Measurements from ENCODE around the gene PLRG1.
"Not testable (repeated sequence)": the region's sequence is repeated elsewhere in the genome, so short reads cannot be mapped to it uniquely, and the experiment has no call there.

PLRG1 gene

GRCh38 chr4:154549894-154550790, at the start of gene PLRG1:
PLRG1 (minus strand) TSS chr4:154550400; CDS start chr4:154550308, 92 bp downstream.
- TF ChIP-seq JUND (IDR thresholded peaks at IDR 0.05; ENCODE audit: low read depth) = no peak
- DNase-seq (ENCODE audit: low read depth in 1 of 2, low spot score in 1 of 2) = peak; percentile 45 to 92
- in situ Hi-C loops (cut with HindIII; ENCODE audit: low pct_unique_long_range_greater_than_20kb, low sequenced_read_pairs) = no loop called here

DNA sequence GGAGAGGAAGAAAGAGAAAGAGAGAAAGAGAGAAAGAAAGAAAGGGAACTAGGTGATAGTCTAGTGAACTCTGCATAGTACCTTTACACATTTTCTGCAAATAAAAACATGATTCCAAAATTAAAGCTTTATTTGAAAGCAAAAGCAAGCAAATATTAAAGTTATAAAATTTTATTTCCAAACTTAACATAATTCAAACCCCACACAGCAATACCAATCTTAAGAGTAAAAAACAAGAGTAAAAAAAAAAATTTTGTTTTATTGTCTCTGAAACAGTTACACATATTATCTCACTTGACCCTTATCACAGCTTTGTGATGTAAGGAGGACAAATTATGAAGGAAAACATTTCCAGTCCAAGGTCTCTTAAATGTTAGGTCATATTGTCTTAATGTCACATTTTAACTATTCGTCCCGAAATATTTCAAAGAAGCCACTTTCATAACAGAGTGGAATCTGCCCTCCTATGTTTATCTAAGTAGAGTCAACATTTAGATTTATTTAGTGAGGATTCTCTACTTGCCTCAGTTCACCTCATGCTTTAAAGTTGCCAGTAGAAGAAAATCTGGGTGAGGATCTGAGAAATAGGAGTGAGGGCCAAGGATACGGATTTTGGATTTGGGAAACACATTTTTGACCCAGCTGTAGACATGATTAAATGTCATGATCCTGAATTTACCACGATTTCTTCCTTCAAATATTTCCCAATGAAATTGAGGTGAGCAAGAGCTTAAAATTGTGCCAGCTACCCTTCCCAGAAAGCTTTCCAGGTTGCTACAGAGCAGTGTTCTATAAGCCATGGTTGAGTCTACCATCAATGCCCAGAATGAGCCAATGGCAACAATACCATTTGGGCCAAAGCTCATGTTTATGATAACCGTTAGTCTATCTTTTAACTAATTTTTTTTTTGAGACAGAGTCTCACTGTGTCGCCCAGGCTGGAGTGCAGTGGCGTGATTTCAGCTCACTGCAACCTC, 47.9 kb upstream of the PLRG1 start:
- TF ChIP-seq JUND (IDR thresholded peaks at IDR 0.05; ENCODE audit: low read depth) = no peak
- in situ Hi-C loops (cut with HindIII; ENCODE audit: low pct_unique_long_range_greater_than_20kb, low sequenced_read_pairs) = no loop called here
- no peak for DNase-seq (ENCODE audit: low read depth in 1 of 2, low spot score in 1 of 2)

- DNase-seq (ENCODE audit: low read depth in 1 of 2, low spot score in 1 of 2); in situ Hi-C loops (cut with HindIII; ENCODE audit: low pct_unique_long_range_greater_than_20kb, low sequenced_read_pairs): not testable (repeated sequence)
Observed at GRCh38 chr4:154597281-154597680, 47.1 kb upstream of the PLRG1 start.

- in situ Hi-C loops (cut with HindIII; ENCODE audit: low pct_unique_long_range_greater_than_20kb, low sequenced_read_pairs) = no loop called here
- peak in 1 of 2 experiments; percentile 59 for DNase-seq (ENCODE audit: low read depth in 1 of 2, low spot score in 1 of 2)
- TF ChIP-seq JUND (IDR thresholded peaks at IDR 0.05; ENCODE audit: low read depth) = no peak
Observed at GRCh38 chr4:154595807-154596206, 45.6 kb upstream of the PLRG1 start.

DNA sequence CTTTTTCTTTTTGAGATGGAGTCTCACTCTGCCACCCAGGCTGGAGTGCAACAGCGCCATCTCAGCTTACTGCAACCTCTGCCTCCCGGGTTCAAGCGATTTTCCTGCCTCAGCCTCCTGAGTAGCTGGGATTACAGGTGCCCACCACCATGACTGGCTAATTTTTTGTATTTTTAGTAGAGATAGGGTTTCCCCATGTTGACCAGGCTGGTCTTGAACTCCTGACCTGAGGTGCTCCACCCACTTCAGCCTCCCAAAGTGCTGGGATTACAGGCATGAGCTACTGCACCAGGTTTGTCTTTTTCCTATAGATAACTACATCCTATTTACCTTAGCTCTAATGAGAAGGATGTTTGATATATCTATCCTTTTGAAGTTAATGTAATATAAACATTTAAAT, 44.1 kb upstream of the PLRG1 start:
- DNase-seq (ENCODE audit: low read depth in 1 of 2, low spot score in 1 of 2); in situ Hi-C loops (cut with HindIII; ENCODE audit: low pct_unique_long_range_greater_than_20kb, low sequenced_read_pairs): not testable (repeated sequence)

- no peak for DNase-seq (ENCODE audit: low read depth in 1 of 2, low spot score in 1 of 2)
- in situ Hi-C loops (cut with HindIII; ENCODE audit: low pct_unique_long_range_greater_than_20kb, low sequenced_read_pairs) = no loop called here
- TF ChIP-seq JUND (IDR thresholded peaks at IDR 0.05; ENCODE audit: low read depth) = no peak
Observed at GRCh38 chr4:154593868-154594267, 43.7 kb upstream of the PLRG1 start.

- no peak for DNase-seq (ENCODE audit: low read depth in 1 of 2, low spot score in 1 of 2)
- in situ Hi-C loops (cut with HindIII; ENCODE audit: low pct_unique_long_range_greater_than_20kb, low sequenced_read_pairs) = no loop called here
Observed at GRCh38 chr4:154591890-154592289, 41.7 kb upstream of the PLRG1 start.

GRCh38 chr4:154590329-154591006, 40.3 kb upstream of the PLRG1 start, which contains the start of gene FGA:
FGA (minus strand) TSS chr4:154590742; CDS start chr4:154590687, 55 bp downstream.
- no peak for TF ChIP-seq JUND (IDR thresholded peaks at IDR 0.05; ENCODE audit: low read depth)
- DNase-seq (ENCODE audit: low read depth in 1 of 2, low spot score in 1 of 2) = no peak
- in situ Hi-C loops (cut with HindIII; ENCODE audit: low pct_unique_long_range_greater_than_20kb, low sequenced_read_pairs) = no loop called here

More at GRCh38 chr4:154591890-154592289, 41.7 kb upstream of the PLRG1 start:
- no peak for TF ChIP-seq JUND (IDR thresholded peaks at IDR 0.05; ENCODE audit: low read depth)

DNA sequence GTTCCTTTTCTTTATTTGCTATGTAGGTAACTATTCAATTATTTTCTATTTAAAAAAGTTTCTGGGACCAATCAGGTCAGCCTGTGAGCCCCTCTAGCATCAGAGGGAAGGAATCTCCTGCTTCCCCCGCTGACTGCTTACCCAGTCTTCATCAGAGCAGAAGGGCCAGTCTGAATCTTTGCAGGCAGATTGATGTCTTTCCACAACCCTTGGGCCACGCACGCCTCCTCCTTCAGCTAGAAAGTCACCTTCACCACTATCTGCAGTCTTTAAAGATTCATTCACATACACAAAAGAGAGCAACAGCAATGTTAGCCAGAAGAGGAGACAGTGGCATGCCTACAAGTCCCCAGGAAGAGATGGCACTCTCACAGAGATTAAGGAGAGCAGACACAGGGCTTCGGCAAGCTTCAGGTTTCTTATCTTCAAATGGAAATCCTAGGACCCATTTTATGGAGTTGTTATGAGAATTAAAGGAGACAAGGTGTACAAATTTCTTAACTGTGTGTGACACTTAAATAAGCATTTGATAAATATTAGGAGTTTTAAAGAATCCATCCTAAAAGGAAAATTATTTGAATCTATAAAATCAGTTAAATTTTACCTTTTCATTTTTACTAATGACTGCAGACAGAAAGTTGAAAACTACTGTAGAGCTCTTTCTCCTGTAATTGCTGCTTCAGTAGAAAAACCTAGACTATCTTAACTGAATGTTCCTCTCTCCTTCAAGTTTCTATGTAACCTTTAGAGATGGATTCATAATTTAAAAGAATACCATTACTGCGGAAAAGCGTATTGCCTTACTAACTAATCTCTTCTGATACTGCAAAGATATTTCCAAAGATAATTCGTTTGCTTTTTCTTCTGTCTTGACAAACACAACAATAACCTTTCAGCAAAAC, 39.3 kb upstream of the PLRG1 start:
- in situ Hi-C loops (cut with HindIII; ENCODE audit: low pct_unique_long_range_greater_than_20kb, low sequenced_read_pairs) = no loop called here
- no peak for DNase-seq (ENCODE audit: low read depth in 1 of 2, low spot score in 1 of 2)
- no peak for TF ChIP-seq JUND (IDR thresholded peaks at IDR 0.05; ENCODE audit: low read depth)

DNA sequence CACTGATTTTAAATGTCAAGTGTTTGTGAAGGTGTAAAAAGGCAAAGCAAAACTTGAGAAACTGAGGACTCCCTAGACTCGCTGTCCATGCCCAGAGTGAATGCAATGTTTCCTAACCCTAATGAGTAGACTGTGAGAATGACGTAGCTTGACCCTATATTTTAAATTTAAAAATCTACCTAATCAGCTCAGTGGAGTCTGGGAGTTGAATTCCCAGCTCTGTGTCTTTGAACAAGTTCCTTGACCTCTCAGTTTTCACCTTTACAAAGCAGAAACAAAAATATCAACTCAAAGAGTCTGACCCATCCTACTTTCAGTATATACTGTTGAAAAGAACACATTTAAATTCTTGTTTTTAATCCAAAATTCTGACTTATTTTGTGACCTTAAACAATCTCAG, 38.0 kb upstream of the PLRG1 start:
- in situ Hi-C loops (cut with HindIII; ENCODE audit: low pct_unique_long_range_greater_than_20kb, low sequenced_read_pairs) = no loop called here
- no peak for TF ChIP-seq JUND (IDR thresholded peaks at IDR 0.05; ENCODE audit: low read depth)
- no peak for DNase-seq (ENCODE audit: low read depth in 1 of 2, low spot score in 1 of 2)

DNA sequence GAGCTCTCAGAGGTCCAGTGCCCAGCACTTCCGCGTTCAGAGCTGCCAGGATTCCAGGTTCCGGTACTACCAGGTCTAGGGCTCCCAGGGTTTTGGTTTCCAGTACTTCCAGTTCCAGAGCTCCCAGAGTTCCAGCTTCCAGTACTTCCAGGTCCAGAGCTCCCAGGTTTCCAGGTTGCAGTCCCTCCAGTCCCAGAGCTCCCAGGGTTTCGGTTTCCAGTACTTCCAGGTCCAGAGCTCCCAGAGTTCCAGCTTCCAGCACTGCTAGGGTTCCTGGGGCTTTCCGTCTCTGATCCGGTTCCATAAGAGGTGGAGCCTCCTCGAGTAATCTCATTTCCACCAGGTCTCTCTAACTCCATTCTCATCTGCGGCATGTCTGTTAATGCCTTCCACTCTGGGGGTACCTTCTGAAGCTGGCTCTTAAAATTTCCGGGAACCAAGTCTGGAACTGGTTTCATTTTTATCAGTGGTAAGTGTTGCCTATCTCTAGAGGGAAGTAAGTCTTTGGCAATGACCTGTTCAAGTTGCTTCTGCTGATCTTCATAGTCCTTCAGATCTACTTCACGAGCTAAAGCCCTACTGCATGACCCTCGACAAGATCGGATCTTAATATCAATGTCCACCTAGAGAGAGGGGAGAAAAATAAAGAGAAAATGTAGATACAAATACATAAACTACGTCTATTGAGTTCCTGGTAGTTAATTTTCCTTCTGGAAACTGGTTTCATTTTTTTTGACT, 36.3 kb upstream of the PLRG1 start:
- no peak for TF ChIP-seq JUND (IDR thresholded peaks at IDR 0.05; ENCODE audit: low read depth)
- no peak for DNase-seq (ENCODE audit: low read depth in 1 of 2, low spot score in 1 of 2)
- in situ Hi-C loops (cut with HindIII; ENCODE audit: low pct_unique_long_range_greater_than_20kb, low sequenced_read_pairs) = no loop called here

Data from T47D (cell line).